ENCODE results near the gene TMOD1. TPM values are rescaled to one million over a fixed set of nuclear protein-coding genes. Genes with fewer than 3 reads are reported as not detected.

TMOD1 gene
- total and polyA plus RNA-seq, 2 of the 8 experiments (the other 6 are each of a cell fraction or from before 2014, with no cell fraction given), result 0.17 to 0.88 TPM

DNA sequence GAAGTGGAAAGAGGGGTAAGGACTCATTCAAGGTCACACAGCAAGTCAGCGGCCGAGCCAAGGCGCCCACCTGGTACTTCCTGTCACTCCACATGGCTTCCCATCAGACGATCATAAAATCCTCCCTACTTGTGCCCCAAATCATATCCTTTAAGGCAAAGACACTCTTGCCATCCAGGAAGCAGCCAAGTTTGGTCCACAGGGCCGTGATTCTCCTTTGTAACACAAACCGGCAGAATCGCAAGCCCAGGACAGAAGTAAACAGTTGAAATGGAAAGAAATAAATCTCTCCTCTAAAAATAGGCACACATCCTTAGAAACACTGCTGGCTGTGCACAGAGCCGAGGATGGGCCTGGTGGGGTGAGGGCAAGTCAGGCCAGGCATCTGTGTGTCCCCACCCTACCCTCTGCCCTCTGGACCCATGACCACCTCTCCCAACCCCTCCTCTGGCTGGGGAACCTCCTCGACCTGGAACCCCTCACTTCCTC is 30.5 kb downstream of the TMOD1 start (continued):
- TF ChIP-seq RAD21 (IDR thresholded peaks at IDR 0.05 in 1 of 2, conservative IDR thresholded peaks at IDR 0.05 in 1 of 2; ENCODE audit: low read depth in 2 of 2, low read length in 2 of 2), result no peak
- TF ChIP-seq TCF12 (IDR thresholded peaks at IDR 0.05; ENCODE audit: low read depth, low read length), result no peak
- no peak for TF ChIP-seq SP4 (IDR thresholded peaks at IDR 0.05; ENCODE audit: low read length)
- TF ChIP-seq TAF7 (optimal IDR thresholded peaks at IDR 0.05; ENCODE audit: borderline replicate concordance, low read depth, low read length), result no peak
- TF ChIP-seq RXRA (IDR thresholded peaks at IDR 0.05; ENCODE audit: insufficient read depth, low read depth, low read length), result no peak

Data from H1 (cell line).